K562 (cell line): Measurements from ENCODE around the gene ZNF791. TPM values are rescaled to one million over a fixed set of nuclear protein-coding genes. Genes with fewer than 3 reads are reported as not detected.

Experiments used
- C11orf30 ChIP-seq: fragments of 450-650 bp; IDR thresholded peaks from 2 replicates; pipeline ENCODE4 v1.6.1; 2016; ENCODE audit warnings: low read depth, mild to moderate bottlenecking
- CHD7 ChIP-seq: fragments of 200-600 bp; sonication (generic); IDR thresholded peaks from one replicate; pipeline ENCODE4 v1.6.1; 2012; ENCODE audit warnings: mild to moderate bottlenecking, low read depth, low read length, inconsistent platforms
- E2F8 ChIP-seq: fragments of 450-650 bp; IDR thresholded peaks from 2 replicates; pipeline ENCODE4 v1.7.1; 2018; ENCODE audit warnings: mild to moderate bottlenecking, low read depth; ENCODE audit not compliant: partially characterized antibody
- FOXM1 ChIP-seq, 2 experiments: fragments of 450-650 bp in 1 of 2; sonication (generic) in 1 of 2; formaldehyde crosslinking in 1 of 2; IDR thresholded peaks; 2 replicates each; pipeline versions ENCODE4 v1.6.1 to v1.9.0; 2017 to 2022; ENCODE audit warnings: low read depth in 2 of 2, mild to moderate bottlenecking in 2 of 2, missing genetic modification reagents in 1 of 2, moderate library complexity in 1 of 2
- HNRNPH1 ChIP-seq: fragments of 200-400 bp; formaldehyde crosslinking; optimal IDR thresholded peaks from 2 replicates; pipeline ENCODE3; 2017; ENCODE audit warnings: low read depth, mild to moderate bottlenecking, low read length, moderate library complexity
- HNRNPL ChIP-seq: fragments of 200-400 bp; formaldehyde crosslinking; IDR thresholded peaks from 2 replicates; pipeline ENCODE4 v1.6.1; 2017; ENCODE audit warnings: low read depth, mild to moderate bottlenecking, low read length
- PHF21A ChIP-seq: fragments of 450-650 bp; IDR thresholded peaks from 2 replicates; pipeline ENCODE4 v1.6.1; 2017; ENCODE audit warnings: low read depth, borderline replicate concordance
- SREBF1 ChIP-seq: fragments of 150-350 bp; IDR thresholded peaks from 2 replicates; pipeline ENCODE4 v1.6.1; 2014; ENCODE audit warnings: antibody characterized with exemption, low read depth, low read length, borderline replicate concordance
- ZKSCAN3 ChIP-seq: fragments of 250-450 bp; sonication (Bioruptor Pico); IDR thresholded peaks from 2 replicates; pipeline ENCODE4 v1.4.0; 2020
- polyA plus RNA-seq, 8 experiments: library from polyadenylated mRNA; depleted of rRNA in 4 of 8; stranded (reverse) in 5 of 8; unstranded in 3 of 8; fragments of >200 nt; fragmentation: Nextera tagmentation in 2 of 8; fragmentation: Illumina TruSeq in 1 of 8; extraction: Ambion mirVana in 2 of 8; extraction: Trizol in 1 of 8; gene quantifications; 2 replicates each; pipeline versions ENCODE4 v1.2.1 to v1.2.3, GENCODE V29; 2011 to 2014; ENCODE audit warnings: inconsistent platforms in 1 of 8, missing spikeins in 1 of 8
- total RNA-seq, 7 experiments: library from RNA; depleted of rRNA in 6 of 7; stranded (reverse); fragments of >200 nt in 6 of 7; fragmentation: Illumina TruSeq in 2 of 7; extraction: Trizol in 2 of 7; gene quantifications; 2 replicates each; pipeline versions ENCODE4 v1.2.1 to v1.2.3, GENCODE V29; 2011 to 2021; ENCODE audit warnings: low replicate concordance in 1 of 7
- TF ChIP-seq, protein P1 (sequence below): fragments of 200-800 bp; sonication (Bioruptor generic); IDR thresholded peaks from 2 replicates; pipeline ENCODE4 v1.6.1; 2017; ENCODE audit warnings: missing genetic modification characterization, missing compliant biosample characterization

ZNF791 gene
- total and polyA plus RNA-seq, 9 of the 15 experiments (the other 6 are each of a cell fraction or from before 2014, with no cell fraction given), result 7.8 to 22.7 (median 13.1) TPM

DNA sequence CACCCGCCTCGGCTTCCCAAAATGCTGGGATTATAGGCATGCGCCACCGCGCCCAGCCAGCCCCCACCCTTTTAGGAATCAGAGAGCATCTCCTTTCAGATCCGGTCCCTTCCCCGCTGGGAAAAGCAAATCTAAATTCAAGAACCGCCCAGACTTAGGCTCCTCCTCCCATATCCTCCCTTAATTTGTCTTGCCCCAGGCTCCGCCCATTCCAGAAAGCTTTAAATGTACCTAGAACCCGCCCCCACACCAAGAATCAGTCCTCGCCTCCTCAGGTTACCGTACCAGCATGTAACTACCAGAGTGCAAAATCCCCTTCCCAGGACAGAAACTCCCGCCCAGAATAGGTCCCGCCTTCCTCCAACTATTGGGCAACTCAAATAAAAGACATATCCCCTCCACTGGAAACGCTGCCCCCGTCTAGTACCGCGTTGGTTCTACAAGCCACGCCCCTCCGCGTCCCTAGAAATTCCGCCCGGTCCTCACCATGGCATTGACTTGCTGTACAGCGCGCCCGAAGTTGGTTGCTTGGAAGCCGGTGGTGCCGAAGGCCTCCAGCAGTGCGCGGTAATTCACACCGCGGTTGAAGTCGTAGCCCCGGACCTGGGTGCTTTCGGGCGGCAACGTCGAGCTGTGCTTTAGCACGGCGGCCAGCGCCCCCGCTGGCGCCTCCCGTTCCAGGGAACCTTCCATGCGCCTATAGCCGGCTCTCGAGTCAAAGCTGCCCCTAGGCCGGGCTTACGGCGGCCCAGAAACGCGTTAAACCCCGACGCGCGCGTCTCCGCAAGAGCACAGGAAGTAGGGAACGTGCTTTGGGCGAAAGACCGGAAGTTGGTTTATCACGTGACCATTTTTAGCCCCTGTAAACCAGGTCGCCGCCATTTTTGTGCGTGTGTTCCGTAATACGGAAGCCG lies 70.6 kb downstream of the ZNF791 start, which contains the start of gene DHPS (continued):
- TF ChIP-seq CHD7 (no peak), ZKSCAN3 (CRISPR knock-in tag) (no peak), FOXM1 (IDR thresholded peaks at IDR 0.05; ENCODE audit: low read depth) (peak; percentile 32; the same call in 1 of the 2 replicates), FOXM1 (CRISPR knock-in tag; IDR thresholded peaks at IDR 0.05; ENCODE audit: low read depth) (no peak), SREBF1 (no peak), E2F8 (peak; percentile 85), HNRNPL (no peak), C11orf30 (peak; percentile 75), PHF21A (0 out of 2 replicates have a peak, but pooled peaks have one; percentile 41), HNRNPH1 (no peak)
- TF ChIP-seq, protein P1, sequence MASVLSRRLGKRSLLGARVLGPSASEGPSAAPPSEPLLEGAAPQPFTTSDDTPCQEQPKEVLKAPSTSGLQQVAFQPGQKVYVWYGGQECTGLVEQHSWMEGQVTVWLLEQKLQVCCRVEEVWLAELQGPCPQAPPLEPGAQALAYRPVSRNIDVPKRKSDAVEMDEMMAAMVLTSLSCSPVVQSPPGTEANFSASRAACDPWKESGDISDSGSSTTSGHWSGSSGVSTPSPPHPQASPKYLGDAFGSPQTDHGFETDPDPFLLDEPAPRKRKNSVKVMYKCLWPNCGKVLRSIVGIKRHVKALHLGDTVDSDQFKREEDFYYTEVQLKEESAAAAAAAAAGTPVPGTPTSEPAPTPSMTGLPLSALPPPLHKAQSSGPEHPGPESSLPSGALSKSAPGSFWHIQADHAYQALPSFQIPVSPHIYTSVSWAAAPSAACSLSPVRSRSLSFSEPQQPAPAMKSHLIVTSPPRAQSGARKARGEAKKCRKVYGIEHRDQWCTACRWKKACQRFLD, result peak; percentile 89
